C4-2B (cell line): ENCODE measurements around the gene CTDSPL.

Experiments
- H3K27ac ChIP-seq: fragments of 450-650 bp; 2 replicates; pipeline ENCODE4 v1.5.1; 2017
- CTCF ChIP-seq: fragments of 450-650 bp; conservative IDR thresholded peaks from 2 replicates; pipeline ENCODE4 v1.5.1; 2017; ENCODE audit warnings: mild to moderate bottlenecking
- ZFX ChIP-seq: fragments of 450-650 bp; IDR thresholded peaks from 2 replicates; pipeline ENCODE4 v1.6.1; 2017

The CTDSPL gene

GRCh38 chr3:37907371-37907770 lies 45.7 kb downstream of the CTDSPL start:
- TF ChIP-seq CTCF (no peak), ZFX (no peak)
- H3K27ac ChIP-seq: no peak overlapping the region

DNA sequence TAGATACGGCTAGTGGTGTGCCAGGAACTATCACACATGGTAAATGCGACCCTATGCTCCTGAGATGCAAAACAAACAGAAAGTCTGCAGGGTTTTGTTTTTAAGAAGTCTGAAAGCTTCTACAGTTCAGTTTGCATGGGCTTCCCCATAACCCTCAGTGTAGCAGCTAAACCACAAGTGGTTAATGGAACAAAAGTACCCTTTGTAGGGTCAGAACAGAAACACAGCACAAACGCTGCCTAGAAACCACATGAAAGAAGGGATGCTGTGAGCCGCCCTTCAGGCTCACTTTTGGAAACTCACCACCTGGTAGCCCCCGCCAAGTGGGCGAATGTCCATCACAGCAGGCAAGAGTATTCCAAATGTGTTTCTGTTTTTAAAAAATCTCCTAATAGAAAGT lies 46.2 kb downstream of the CTDSPL start:
- no peak for TF ChIP-seq CTCF
- TF ChIP-seq ZFX: no peak
- no peak overlapping the region for H3K27ac ChIP-seq

- no peak for TF ChIP-seq ZFX
- TF ChIP-seq CTCF: no peak
- no peak overlapping the region for H3K27ac ChIP-seq
Measured at GRCh38 chr3:37909067-37909911, 47.6 kb downstream of the CTDSPL start.

DNA sequence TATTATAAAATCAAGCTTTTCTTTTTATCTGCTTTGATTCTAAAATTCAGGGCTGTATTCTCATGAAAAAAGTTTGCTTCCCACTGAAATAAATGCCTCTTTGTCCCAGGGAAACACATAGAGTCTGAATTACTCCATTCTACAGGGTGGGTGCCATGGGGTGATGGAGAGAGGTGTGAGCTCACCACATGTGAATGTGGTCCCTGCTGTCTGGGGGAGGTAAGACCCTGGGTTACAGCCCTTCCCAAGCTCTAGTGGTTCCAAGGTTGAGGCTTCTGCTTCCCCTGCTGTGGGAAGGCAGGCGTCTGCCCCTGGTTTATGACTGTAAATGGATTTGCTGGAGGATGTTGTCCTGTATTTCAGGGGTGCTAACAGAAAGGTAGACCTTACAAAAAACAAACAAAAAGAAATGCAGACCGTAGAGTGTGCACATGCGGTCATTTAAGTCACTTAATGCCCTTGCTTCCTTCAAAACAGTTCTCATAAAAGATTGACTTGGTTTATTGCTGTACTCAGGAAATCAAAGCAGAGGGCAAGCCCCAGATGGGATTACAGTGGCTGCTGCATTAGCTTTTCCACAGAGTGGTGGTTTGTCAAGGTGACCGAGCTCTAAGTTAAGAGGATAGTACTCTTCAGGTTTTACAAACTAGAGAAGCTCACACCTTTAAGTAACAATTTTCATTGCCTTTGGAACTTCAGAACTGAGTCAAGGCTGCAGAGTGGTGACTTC lies 49.2 kb downstream of the CTDSPL start:
- no peak overlapping the region for H3K27ac ChIP-seq
- TF ChIP-seq CTCF: no peak
- no peak for TF ChIP-seq ZFX

DNA sequence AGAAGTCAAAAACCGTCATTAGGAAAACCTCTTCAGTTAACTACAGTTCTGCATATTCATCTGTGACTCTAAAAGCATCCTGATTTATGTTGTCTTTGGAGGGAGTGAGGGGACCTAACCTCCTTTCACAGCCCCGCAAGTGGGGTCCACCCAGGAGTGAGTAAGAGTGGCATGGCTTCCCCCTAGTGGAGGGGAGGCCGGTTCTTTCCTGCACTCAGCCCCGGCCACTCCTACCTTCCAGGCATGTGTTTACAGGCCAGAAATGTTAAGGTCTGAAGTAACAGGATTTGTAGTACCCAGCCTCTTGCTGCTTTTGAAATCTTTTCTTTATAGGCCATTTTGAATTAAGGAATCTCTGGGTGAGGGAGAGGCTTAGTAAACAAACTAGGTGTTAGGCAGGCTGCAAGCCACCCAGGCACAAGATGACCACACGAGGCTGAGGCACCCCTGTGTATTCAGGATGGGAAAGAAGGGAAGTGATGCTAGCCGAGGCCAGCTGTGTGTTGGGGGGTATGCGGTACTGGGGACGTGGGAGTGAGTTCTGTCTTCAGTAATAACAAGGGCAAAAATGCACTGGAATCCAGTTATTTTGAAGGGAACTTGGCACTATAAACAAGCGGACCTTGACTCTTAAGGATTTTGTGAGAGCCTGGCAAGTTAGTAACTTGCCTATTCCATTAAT lies 50.5 kb downstream of the CTDSPL start:
- H3K27ac ChIP-seq: no peak overlapping the region
- TF ChIP-seq CTCF (peak; percentile 5; the same call in 1 of the 2 replicates), ZFX (no peak)

DNA sequence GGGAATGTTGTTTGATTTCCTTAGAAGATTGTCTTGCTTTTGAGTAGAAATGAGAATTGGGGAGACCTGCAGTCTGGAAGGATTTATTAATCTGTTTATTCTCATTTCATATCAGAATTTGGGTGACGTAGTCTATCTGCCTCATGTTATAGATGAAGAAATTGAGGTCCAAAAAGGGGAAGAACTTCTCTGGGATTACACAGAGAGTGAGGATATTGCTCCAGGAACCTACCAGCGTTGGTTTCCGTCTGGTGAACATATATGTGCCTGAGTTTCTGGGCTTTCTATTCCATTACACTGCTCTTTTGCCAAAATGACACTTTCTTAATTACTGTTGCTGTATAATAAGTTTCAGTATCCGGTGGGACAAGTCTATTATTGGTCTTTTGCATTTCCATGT lies 51.8 kb downstream of the CTDSPL start:
- TF ChIP-seq ZFX: no peak
- no peak for TF ChIP-seq CTCF
- no peak overlapping the region for H3K27ac ChIP-seq

- no peak overlapping the region for H3K27ac ChIP-seq
- TF ChIP-seq CTCF (no peak), ZFX (no peak)
Measured at GRCh38 chr3:37916685-37917084, 55.0 kb downstream of the CTDSPL start.
